RWPE2 (cell line): ENCODE measurements around the gene PSMD2.
"Not testable (repeated sequence)": the region's sequence is repeated elsewhere in the genome, so short reads cannot be mapped to it uniquely, and the experiment has no call there.

Source experiments
- ATAC-seq: fragments of 200-7000 bp; cut with Tn5 transposase; 3 replicates; pipeline ENCODE4 v1.9.1; 2021; ENCODE audit warnings: low read depth
- DNase-seq: peaks from one replicate; pipeline ENCODE4 v3.0.0-alpha.2; 2020; ENCODE audit warnings: low spot score
- H3K27ac ChIP-seq: fragments of 450-650 bp; 2 replicates; pipeline ENCODE4 v1.5.1; 2017; ENCODE audit warnings: mild to moderate bottlenecking; ENCODE audit not compliant: poor library complexity, severe bottlenecking
- H3K27me3 ChIP-seq: fragments of 250-450 bp; sonication (Bioruptor Pico); 2 replicates; pipeline ENCODE4 v1.5.1; 2021; ENCODE audit warnings: mild to moderate bottlenecking, moderate library complexity; ENCODE audit not compliant: insufficient read depth, poor library complexity, severe bottlenecking
- H3K36me3 ChIP-seq: fragments of 250-450 bp; sonication (Bioruptor Pico); 2 replicates; pipeline ENCODE4 v1.5.1; 2020; ENCODE audit warnings: low read depth, mild to moderate bottlenecking, moderate library complexity
- H3K4me1 ChIP-seq: fragments of 250-450 bp; sonication (Bioruptor Pico); 2 replicates; pipeline ENCODE4 v1.5.1; 2021; ENCODE audit warnings: mild to moderate bottlenecking, moderate library complexity; ENCODE audit not compliant: insufficient read depth, poor library complexity, severe bottlenecking
- H3K4me3 ChIP-seq: fragments of 250-450 bp; sonication (Bioruptor Pico); 2 replicates; pipeline ENCODE4 v1.5.1; 2021; ENCODE audit warnings: mild to moderate bottlenecking, moderate library complexity; ENCODE audit not compliant: severe bottlenecking
- H3K9me3 ChIP-seq: fragments of 250-450 bp; sonication (Bioruptor Pico); 2 replicates; pipeline ENCODE4 v1.5.1; 2021; ENCODE audit warnings: mild to moderate bottlenecking, moderate library complexity; ENCODE audit not compliant: severe bottlenecking
- CTCF ChIP-seq: fragments of 450-650 bp; IDR thresholded peaks from one replicate; pipeline ENCODE4 v1.5.1; 2017; ENCODE audit warnings: mild to moderate bottlenecking, moderate library complexity; ENCODE audit not compliant: poor library complexity, severe bottlenecking

Gene PSMD2

GRCh38 chr3:184260724-184261269 lies 38.2 kb upstream of the PSMD2 start:
- H3K4me1 ChIP-seq, result no peaks in the 10 kb centered on the region
- ATAC-seq, result no peak

GRCh38 chr3:184261270-184261853 lies 37.7 kb upstream of the PSMD2 start, which contains the start of gene CAMK2N2:
Gene CAMK2N2 (minus strand): TSS chr3:184261553. CDS start chr3:184261285, 268 bp downstream.
- no peaks in the 10 kb centered on the region for H3K9me3 ChIP-seq
- H3K36me3 ChIP-seq, result no peaks in the 10 kb centered on the region
- DNase-seq, result peak; percentile 80
- no peak within 1 kb of the TSS for H3K27ac ChIP-seq
- H3K27me3 ChIP-seq, result peaks cover 23% of the 10 kb centered on the region
- ATAC-seq, result peak; percentile 65
- no peak for TF ChIP-seq CTCF
- H3K4me1 ChIP-seq, result no peaks in the 10 kb centered on the region
- H3K4me3 ChIP-seq, result peak within 1 kb of the TSS; percentile 42

More at GRCh38 chr3:184260724-184261269, 38.2 kb upstream of the PSMD2 start:
- no peak for DNase-seq
- Histone ChIP-seq H3K36me3 (no peaks in the 10 kb centered on the region), H3K4me3 (peak overlapping the region; percentile 42), H3K27me3 (peaks cover 23% of the 10 kb centered on the region), H3K27ac (no peak overlapping the region), H3K9me3 (no peaks in the 10 kb centered on the region)
- no peak for TF ChIP-seq CTCF

- no peak overlapping the region for H3K27ac ChIP-seq
- ATAC-seq, result peak; percentile 54
- H3K36me3 ChIP-seq, result no peaks in the 10 kb centered on the region
- no peak for TF ChIP-seq CTCF
- H3K27me3 ChIP-seq, result peaks cover 23% of the 10 kb centered on the region
- H3K9me3 ChIP-seq, result no peaks in the 10 kb centered on the region
- peak overlapping the region; percentile 42 for H3K4me3 ChIP-seq
- DNase-seq, result no peak
- H3K4me1 ChIP-seq, result no peaks in the 10 kb centered on the region
These were observed 36.9 kb upstream of the PSMD2 start for GRCh38 chr3:184261854-184262763.

GRCh38 chr3:184262764-184263179 lies 36.3 kb upstream of the PSMD2 start:
- Histone ChIP-seq H3K27ac (no peak overlapping the region), H3K36me3 (no peaks in the 10 kb centered on the region), H3K4me1 (no peaks in the 10 kb centered on the region), H3K9me3 (no peaks in the 10 kb centered on the region), H3K4me3 (no peak overlapping the region), H3K27me3 (peaks cover 23% of the 10 kb centered on the region)
- TF ChIP-seq CTCF, result no peak
- ATAC-seq (no peak), DNase-seq (no peak)

GRCh38 chr3:184267249-184267648 lies 31.8 kb upstream of the PSMD2 start:
- DNase-seq, H3K9me3 ChIP-seq, ATAC-seq, H3K27ac ChIP-seq, H3K4me1 ChIP-seq, H3K36me3 ChIP-seq, H3K27me3 ChIP-seq, H3K4me3 ChIP-seq: not testable (repeated sequence)
